SK-N-MC (cell line): ENCODE data around the gene SHC4.

Source experiments
- DNase-seq: peaks from one replicate; pipeline ENCODE4 v3.0.0-alpha.2; 2011; ENCODE audit warnings: low read depth, low spot score
- H3K27ac ChIP-seq: fragments of 200-600 bp; sonication (generic); 2 replicates; pipeline ENCODE4 v1.5.1; 2016; ENCODE audit warnings: mixed run types
- H3K36me3 ChIP-seq: fragments of 200-600 bp; sonication (generic); 2 replicates; pipeline ENCODE4 v1.6.1; 2017; ENCODE audit warnings: antibody characterized with exemption, low read length, mixed read lengths; ENCODE audit not compliant: insufficient read depth
- H3K4me3 ChIP-seq: fragments of 200-600 bp; sonication (generic); 2 replicates; pipeline ENCODE4 v1.5.1; 2016
- H3K9ac ChIP-seq: fragments of 200-600 bp; sonication (generic); 2 replicates; pipeline ENCODE4 v1.8.0; 2017; ENCODE audit warnings: mixed run types, mixed read lengths; ENCODE audit not compliant: insufficient read length
- H3K9me3 ChIP-seq: fragments of 200-600 bp; sonication (generic); 2 replicates; pipeline ENCODE4 v1.6.1; 2017; ENCODE audit warnings: low read depth, mild to moderate bottlenecking, antibody characterized with exemption, low read length, moderate library complexity, mixed read lengths
- EZH2 ChIP-seq: fragments of 200-600 bp; sonication (generic); IDR thresholded peaks from one replicate; pipeline ENCODE4 v1.6.1; 2017; ENCODE audit warnings: antibody characterized with exemption
- FOXP2 ChIP-seq: optimal IDR thresholded peaks from 2 replicates; pipeline ENCODE3; 2011; ENCODE audit warnings: mild to moderate bottlenecking, moderate library complexity; ENCODE audit not compliant: insufficient read depth; ENCODE audit errors: extremely low read length, control extremely low read depth
- POLR2AphosphoS5 ChIP-seq: IDR thresholded peaks from 2 replicates; pipeline ENCODE4 v1.6.1; 2012; ENCODE audit warnings: mild to moderate bottlenecking, low read depth, low read length, borderline replicate concordance

Gene SHC4

GRCh38 chr15:48939648-48940047 lies 24.1 kb downstream of the SHC4 start:
- H3K9me3 ChIP-seq, result no peaks in the 10 kb centered on the region
- H3K9ac ChIP-seq, result no peak overlapping the region
- H3K27ac ChIP-seq, result no peak overlapping the region
- TF ChIP-seq EZH2, result no peak
- no peaks in the 10 kb centered on the region for H3K36me3 ChIP-seq
- H3K4me3 ChIP-seq, result no peak overlapping the region
- no peak for DNase-seq

- Histone ChIP-seq H3K9me3 (no peaks in the 10 kb centered on the region), H3K4me3 (no peak overlapping the region)
- TF ChIP-seq POLR2AphosphoS5 (no peak), EZH2 (no peak), FOXP2 (no peak)
These were observed 25.8 kb downstream of the SHC4 start for GRCh38 chr15:48937886-48938285.

GRCh38 chr15:48936666-48937065 lies 27.1 kb downstream of the SHC4 start:
- Histone ChIP-seq H3K36me3 (no peaks in the 10 kb centered on the region), H3K9ac (no peak overlapping the region), H3K9me3 (no peaks in the 10 kb centered on the region), H3K27ac (no peak overlapping the region), H3K4me3 (no peak overlapping the region)
- DNase-seq, result no peak
- no peak for TF ChIP-seq FOXP2
- TF ChIP-seq EZH2, result no peak
- no peak for TF ChIP-seq POLR2AphosphoS5

More at GRCh38 chr15:48937886-48938285, 25.8 kb downstream of the SHC4 start:
- H3K36me3 ChIP-seq, result no peaks in the 10 kb centered on the region
- H3K9ac ChIP-seq, result no peak overlapping the region
- H3K27ac ChIP-seq, result no peak overlapping the region
- no peak for DNase-seq

GRCh38 chr15:48935236-48935635 lies 28.5 kb downstream of the SHC4 start:
- Histone ChIP-seq H3K4me3 (no peak overlapping the region), H3K9ac (no peak overlapping the region), H3K9me3 (no peaks in the 10 kb centered on the region), H3K36me3 (no peaks in the 10 kb centered on the region), H3K27ac (no peak overlapping the region)
- DNase-seq, result no peak
- TF ChIP-seq POLR2AphosphoS5, result no peak
- TF ChIP-seq FOXP2, result no peak
- no peak for TF ChIP-seq EZH2

GRCh38 chr15:48930735-48931134 lies 33.0 kb downstream of the SHC4 start:
- TF ChIP-seq FOXP2 (no peak), POLR2AphosphoS5 (no peak), EZH2 (no peak)
- H3K9me3 ChIP-seq, result no peaks in the 10 kb centered on the region
- H3K36me3 ChIP-seq, result no peaks in the 10 kb centered on the region
- no peak overlapping the region for H3K27ac ChIP-seq
- no peak overlapping the region for H3K4me3 ChIP-seq
- no peak overlapping the region for H3K9ac ChIP-seq
- DNase-seq, result no peak

GRCh38 chr15:48929661-48930060 lies 34.1 kb downstream of the SHC4 start:
- Histone ChIP-seq H3K36me3 (no peaks in the 10 kb centered on the region), H3K4me3 (no peak overlapping the region), H3K9ac (no peak overlapping the region), H3K9me3 (no peaks in the 10 kb centered on the region), H3K27ac (no peak overlapping the region)
- no peak for TF ChIP-seq POLR2AphosphoS5
- no peak for TF ChIP-seq FOXP2
- TF ChIP-seq EZH2, result no peak
- no peak for DNase-seq

GRCh38 chr15:48928877-48929538 lies 34.7 kb downstream of the SHC4 start:
- no peak overlapping the region for H3K27ac ChIP-seq
- DNase-seq, result no peak
- H3K9me3 ChIP-seq, result no peaks in the 10 kb centered on the region
- TF ChIP-seq EZH2 (no peak), POLR2AphosphoS5 (no peak), FOXP2 (no peak)
- H3K36me3 ChIP-seq, result no peaks in the 10 kb centered on the region
- no peak overlapping the region for H3K4me3 ChIP-seq
- no peak overlapping the region for H3K9ac ChIP-seq

- TF ChIP-seq POLR2AphosphoS5, result no peak
- no peak for TF ChIP-seq EZH2
- no peak for TF ChIP-seq FOXP2
- Histone ChIP-seq H3K9ac (no peak overlapping the region), H3K36me3 (no peaks in the 10 kb centered on the region), H3K4me3 (no peak overlapping the region), H3K27ac (no peak overlapping the region), H3K9me3 (no peaks in the 10 kb centered on the region)
- DNase-seq, result no peak
These were observed 38.0 kb downstream of the SHC4 start for GRCh38 chr15:48925714-48926223.

- Histone ChIP-seq H3K9ac (no peak overlapping the region), H3K9me3 (no peaks in the 10 kb centered on the region), H3K4me3 (no peak overlapping the region), H3K36me3 (no peaks in the 10 kb centered on the region), H3K27ac (no peak overlapping the region)
- TF ChIP-seq POLR2AphosphoS5, result no peak
- no peak for TF ChIP-seq EZH2
- no peak for TF ChIP-seq FOXP2
- no peak for DNase-seq
These were observed 39.0 kb downstream of the SHC4 start for GRCh38 chr15:48924528-48925393.
